LHCN-M2 (cell line): ENCODE data around the gene LAMA5. TPM values are rescaled to one million over a fixed set of nuclear protein-coding genes. Genes with fewer than 3 reads are reported as not detected.

Source experiments
- DNase-seq: peaks from one replicate; pipeline ENCODE4 v3.0.0-alpha.2; 2012; ENCODE audit warnings: low read depth
- total RNA-seq: library from RNA; depleted of rRNA; stranded (reverse); fragments of >200 nt; gene quantifications from 2 replicates; pipeline ENCODE4 v1.2.3, GENCODE V29; 2014

LAMA5 gene
- total RNA-seq, 1 experiment from 2014 or later, result 29.2 TPM

- DNase-seq, result no peak
Measured at GRCh38 chr20:62328684-62329388, 38.3 kb downstream of the LAMA5 start.

GRCh38 chr20:62327726-62328495 is 39.2 kb downstream of the LAMA5 start:
- no peak for DNase-seq

GRCh38 chr20:62326959-62327725 is 40.0 kb downstream of the LAMA5 start:
- DNase-seq, result no peak

GRCh38 chr20:62326559-62326958 is 40.6 kb downstream of the LAMA5 start:
- DNase-seq, result no peak

GRCh38 chr20:62325172-62325905 is 41.8 kb downstream of the LAMA5 start:
- DNase-seq, result no peak

GRCh38 chr20:62323980-62324906 is 42.9 kb downstream of the LAMA5 start:
- no peak for DNase-seq

GRCh38 chr20:62323146-62323979 is 43.7 kb downstream of the LAMA5 start:
- DNase-seq, result no peak

- no peak for DNase-seq
Measured at GRCh38 chr20:62322492-62323041, 44.5 kb downstream of the LAMA5 start.

- DNase-seq, result no peak
Measured at GRCh38 chr20:62321975-62322374, 45.1 kb downstream of the LAMA5 start.

- peak; percentile 8 for DNase-seq
Measured at GRCh38 chr20:62321521-62321948, 45.6 kb downstream of the LAMA5 start.

- DNase-seq, result no peak
Measured at GRCh38 chr20:62320581-62321354, 46.3 kb downstream of the LAMA5 start.

GRCh38 chr20:62319346-62319909 is 47.7 kb downstream of the LAMA5 start:
- no peak for DNase-seq

GRCh38 chr20:62318400-62319345 is 48.4 kb downstream of the LAMA5 start:
- no peak for DNase-seq

GRCh38 chr20:62317167-62317655 is 49.9 kb downstream of the LAMA5 start:
- no peak for DNase-seq

GRCh38 chr20:62316331-62317166 is 50.6 kb downstream of the LAMA5 start:
- no peak for DNase-seq

- DNase-seq, result no peak
Measured at GRCh38 chr20:62315773-62316172, 51.3 kb downstream of the LAMA5 start.
